ENCODE data around the gene FZD4.
A peak's percentile ranks its signal among the peaks of the same experiment; 100 is the strongest.

Gene FZD4

GRCh38 chr11:86926975-86927374 lies 28.2 kb downstream of the FZD4 start:
- no peak overlapping the region for H3K4me3 ChIP-seq (ENCODE audit: low read depth, low read length)
- no peaks in the 10 kb centered on the region for H3K9me3 ChIP-seq
- H3K36me3 ChIP-seq = no peaks in the 10 kb centered on the region
- no peak for DNase-seq
- TF ChIP-seq CTCF (IDR thresholded peaks at IDR 0.05; ENCODE audit: low read depth, low read length) = no peak
- no peaks in the 10 kb centered on the region for H3K27me3 ChIP-seq
- H3K4me1 ChIP-seq = no peaks in the 10 kb centered on the region

DNA sequence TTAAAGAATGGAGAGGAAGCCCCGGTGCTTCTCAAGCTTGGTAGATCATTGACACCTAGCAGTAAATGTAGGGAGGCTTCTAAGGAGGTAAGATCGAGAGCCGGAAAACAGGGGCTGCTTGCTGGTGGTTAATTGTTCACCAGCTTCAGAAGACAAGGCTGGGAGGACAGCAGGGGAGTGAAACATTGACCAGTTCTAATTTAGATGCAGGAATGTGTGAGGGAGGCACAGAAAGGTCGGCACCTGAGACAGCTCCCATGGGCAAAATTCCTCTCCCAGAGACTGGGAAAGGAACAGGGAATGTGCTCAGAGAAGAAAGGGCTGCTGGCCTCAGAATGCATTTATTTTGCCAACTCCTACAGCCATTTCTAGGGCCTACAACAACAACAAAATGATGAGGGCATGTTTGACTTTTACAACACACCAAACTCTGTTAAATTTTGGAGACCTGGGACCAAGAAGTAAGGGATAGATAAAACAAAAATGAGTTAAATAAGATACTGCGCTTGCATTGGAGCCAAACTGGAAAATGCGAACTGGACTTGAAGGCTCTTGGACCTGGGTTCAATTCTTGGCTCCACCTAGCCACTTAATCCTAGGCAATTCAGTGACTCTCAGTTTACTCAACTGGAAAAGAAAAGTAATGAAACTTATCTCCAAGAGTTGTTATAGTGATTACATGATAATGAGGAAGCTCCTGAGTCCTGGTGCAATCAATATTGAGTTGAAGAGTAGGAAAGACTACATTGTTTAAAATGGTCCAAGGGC lies 31.0 kb downstream of the FZD4 start:
- Histone ChIP-seq H3K36me3 (no peaks in the 10 kb centered on the region), H3K27me3 (no peaks in the 10 kb centered on the region), H3K4me1 (no peaks in the 10 kb centered on the region), H3K9me3 (no peaks in the 10 kb centered on the region), H3K4me3 (ENCODE audit: low read depth, low read length) (no peak overlapping the region)
- no peak for DNase-seq
- no peak for TF ChIP-seq CTCF (IDR thresholded peaks at IDR 0.05; ENCODE audit: low read depth, low read length)

GRCh38 chr11:86922225-86922624 lies 33.0 kb downstream of the FZD4 start:
- no peaks in the 10 kb centered on the region for H3K27me3 ChIP-seq
- H3K4me1 ChIP-seq = no peaks in the 10 kb centered on the region
- DNase-seq = no peak
- H3K9me3 ChIP-seq = no peaks in the 10 kb centered on the region
- no peak for TF ChIP-seq CTCF (IDR thresholded peaks at IDR 0.05; ENCODE audit: low read depth, low read length)
- no peak overlapping the region for H3K4me3 ChIP-seq (ENCODE audit: low read depth, low read length)
- no peaks in the 10 kb centered on the region for H3K36me3 ChIP-seq

GRCh38 chr11:86919557-86920210 lies 35.5 kb downstream of the FZD4 start:
- no peaks in the 10 kb centered on the region for H3K9me3 ChIP-seq
- H3K4me1 ChIP-seq = no peaks in the 10 kb centered on the region
- H3K4me3 ChIP-seq (ENCODE audit: low read depth, low read length) = no peak overlapping the region
- no peak for DNase-seq
- H3K27me3 ChIP-seq = no peaks in the 10 kb centered on the region
- peak; percentile 71 for TF ChIP-seq CTCF (IDR thresholded peaks at IDR 0.05; ENCODE audit: low read depth, low read length)
- no peaks in the 10 kb centered on the region for H3K36me3 ChIP-seq

- no peak for TF ChIP-seq CTCF (IDR thresholded peaks at IDR 0.05; ENCODE audit: low read depth, low read length)
- no peaks in the 10 kb centered on the region for H3K4me1 ChIP-seq
- no peaks in the 10 kb centered on the region for H3K9me3 ChIP-seq
Measured at GRCh38 chr11:86918973-86919372, 36.2 kb downstream of the FZD4 start.

DNA sequence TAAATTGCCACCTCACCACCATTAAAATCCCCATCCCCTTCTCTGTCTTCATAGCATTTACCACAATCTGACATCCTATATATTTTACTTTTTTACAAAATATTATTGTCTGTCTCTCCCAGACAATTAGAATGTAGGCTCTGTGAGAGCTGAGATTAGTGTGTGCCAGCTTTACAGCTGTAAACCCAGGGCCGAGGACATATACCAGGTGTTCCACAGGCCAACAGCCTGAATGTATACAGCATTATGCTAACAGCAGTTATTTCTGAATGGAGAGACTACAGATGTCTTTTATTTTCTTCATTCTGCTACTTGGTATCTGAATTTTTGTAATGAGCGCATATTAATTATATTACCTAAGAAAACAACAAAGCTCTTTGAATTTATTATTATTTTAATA lies 36.7 kb downstream of the FZD4 start:
- Histone ChIP-seq H3K36me3 (no peaks in the 10 kb centered on the region), H3K4me3 (ENCODE audit: low read depth, low read length) (no peak overlapping the region), H3K9me3 (no peaks in the 10 kb centered on the region), H3K4me1 (no peaks in the 10 kb centered on the region), H3K27me3 (no peaks in the 10 kb centered on the region)
- TF ChIP-seq CTCF (IDR thresholded peaks at IDR 0.05; ENCODE audit: low read depth, low read length) = no peak
- no peak for DNase-seq

More at GRCh38 chr11:86918973-86919372, 36.2 kb downstream of the FZD4 start:
- H3K27me3 ChIP-seq = no peaks in the 10 kb centered on the region
- H3K36me3 ChIP-seq = no peaks in the 10 kb centered on the region
- no peak overlapping the region for H3K4me3 ChIP-seq (ENCODE audit: low read depth, low read length)
- DNase-seq = no peak

Data from BE2C (cell line).